RWPE2 (cell line): ENCODE data around the gene CHMP6.
A peak's percentile ranks its signal among the peaks of the same experiment; 100 is the strongest.

Source experiments
- ATAC-seq: fragments of 200-7000 bp; cut with Tn5 transposase; 3 replicates; pipeline ENCODE4 v1.9.1; 2021; ENCODE audit warnings: low read depth
- DNase-seq: peaks from one replicate; pipeline ENCODE4 v3.0.0-alpha.2; 2020; ENCODE audit warnings: low spot score
- H3K27ac ChIP-seq: fragments of 450-650 bp; 2 replicates; pipeline ENCODE4 v1.5.1; 2017; ENCODE audit warnings: mild to moderate bottlenecking; ENCODE audit not compliant: poor library complexity, severe bottlenecking
- H3K27me3 ChIP-seq: fragments of 250-450 bp; sonication (Bioruptor Pico); 2 replicates; pipeline ENCODE4 v1.5.1; 2021; ENCODE audit warnings: mild to moderate bottlenecking, moderate library complexity; ENCODE audit not compliant: insufficient read depth, poor library complexity, severe bottlenecking
- H3K36me3 ChIP-seq: fragments of 250-450 bp; sonication (Bioruptor Pico); 2 replicates; pipeline ENCODE4 v1.5.1; 2020; ENCODE audit warnings: low read depth, mild to moderate bottlenecking, moderate library complexity
- H3K4me1 ChIP-seq: fragments of 250-450 bp; sonication (Bioruptor Pico); 2 replicates; pipeline ENCODE4 v1.5.1; 2021; ENCODE audit warnings: mild to moderate bottlenecking, moderate library complexity; ENCODE audit not compliant: insufficient read depth, poor library complexity, severe bottlenecking
- H3K4me3 ChIP-seq: fragments of 250-450 bp; sonication (Bioruptor Pico); 2 replicates; pipeline ENCODE4 v1.5.1; 2021; ENCODE audit warnings: mild to moderate bottlenecking, moderate library complexity; ENCODE audit not compliant: severe bottlenecking
- H3K9me3 ChIP-seq: fragments of 250-450 bp; sonication (Bioruptor Pico); 2 replicates; pipeline ENCODE4 v1.5.1; 2021; ENCODE audit warnings: mild to moderate bottlenecking, moderate library complexity; ENCODE audit not compliant: severe bottlenecking
- CTCF ChIP-seq: fragments of 450-650 bp; IDR thresholded peaks from one replicate; pipeline ENCODE4 v1.5.1; 2017; ENCODE audit warnings: mild to moderate bottlenecking, moderate library complexity; ENCODE audit not compliant: poor library complexity, severe bottlenecking

The CHMP6 gene

GRCh38 chr17:81036197-81036941 is 44.7 kb downstream of the CHMP6 start:
- Histone ChIP-seq H3K27ac (peak overlapping the region; percentile 89), H3K27me3 (no peaks in the 10 kb centered on the region), H3K4me1 (peaks cover 46% of the 10 kb centered on the region), H3K36me3 (peaks cover 32% of the 10 kb centered on the region), H3K4me3 (peak overlapping the region; percentile 88), H3K9me3 (no peaks in the 10 kb centered on the region)
- ATAC-seq (no peak), DNase-seq (no peak)
- TF ChIP-seq CTCF, result no peak

GRCh38 chr17:81037026-81037797 is 45.6 kb downstream of the CHMP6 start:
- Histone ChIP-seq H3K4me3 (peak overlapping the region; percentile 88), H3K36me3 (peaks cover 32% of the 10 kb centered on the region), H3K27ac (peak overlapping the region; percentile 89), H3K9me3 (no peaks in the 10 kb centered on the region), H3K27me3 (no peaks in the 10 kb centered on the region), H3K4me1 (peaks cover 52% of the 10 kb centered on the region)
- TF ChIP-seq CTCF, result no peak
- DNase-seq, result no peak
- ATAC-seq, result 0 out of 3 replicates have a peak, but pooled peaks have one; percentile 8

GRCh38 chr17:81037798-81038733 is 46.4 kb downstream of the CHMP6 start:
- DNase-seq (no peak), ATAC-seq (no peak)
- H3K36me3 ChIP-seq, result peaks cover 32% of the 10 kb centered on the region
- H3K9me3 ChIP-seq, result no peaks in the 10 kb centered on the region
- H3K27me3 ChIP-seq, result no peaks in the 10 kb centered on the region
- peak overlapping the region; percentile 89 for H3K27ac ChIP-seq
- peaks cover 61% of the 10 kb centered on the region for H3K4me1 ChIP-seq
- peak overlapping the region; percentile 88 for H3K4me3 ChIP-seq
- TF ChIP-seq CTCF, result no peak

GRCh38 chr17:81039096-81039495 is 47.5 kb downstream of the CHMP6 start:
- peaks cover 32% of the 10 kb centered on the region for H3K36me3 ChIP-seq
- no peaks in the 10 kb centered on the region for H3K27me3 ChIP-seq
- no peak for TF ChIP-seq CTCF
- no peaks in the 10 kb centered on the region for H3K9me3 ChIP-seq
- peaks cover 70% of the 10 kb centered on the region for H3K4me1 ChIP-seq
- no peak for DNase-seq
- peak overlapping the region; percentile 89 for H3K27ac ChIP-seq
- ATAC-seq, result no peak
- no peak overlapping the region for H3K4me3 ChIP-seq
